Fibroblast of mammary gland (primary cell): ENCODE measurements around the gene TPO.

Experiments
- DNase-seq: peaks from one replicate; pipeline ENCODE4 v3.0.0-alpha.2; 2010; ENCODE audit warnings: low read depth
- H3K4me3 ChIP-seq: 2 replicates; pipeline ENCODE4 v1.5.1; 2011; ENCODE audit warnings: low read depth, mild to moderate bottlenecking, low read length, moderate library complexity; ENCODE audit not compliant: control insufficient read depth
- CTCF ChIP-seq: conservative IDR thresholded peaks from 2 replicates; pipeline ENCODE4 v1.5.1; 2011; ENCODE audit warnings: low read depth, low read length, inconsistent platforms; ENCODE audit not compliant: control insufficient read depth, insufficient read depth

Gene TPO

GRCh38 chr2:1437537-1437936, 24.3 kb downstream of the TPO start:
- no peak for DNase-seq
- TF ChIP-seq CTCF = no peak

GRCh38 chr2:1438972-1439371, 25.7 kb downstream of the TPO start:
- H3K4me3 ChIP-seq = no peak overlapping the region
- no peak for DNase-seq
- TF ChIP-seq CTCF = no peak

More at GRCh38 chr2:1437537-1437936, 24.3 kb downstream of the TPO start:
- no peak overlapping the region for H3K4me3 ChIP-seq

GRCh38 chr2:1440581-1440980, 27.3 kb downstream of the TPO start:
- H3K4me3 ChIP-seq = no peak overlapping the region
- TF ChIP-seq CTCF = no peak
- no peak for DNase-seq

- no peak for TF ChIP-seq CTCF
- DNase-seq = no peak
- H3K4me3 ChIP-seq = no peak overlapping the region
These were observed 33.0 kb downstream of the TPO start for GRCh38 chr2:1446301-1446700.

GRCh38 chr2:1448009-1448408, 34.7 kb downstream of the TPO start:
- H3K4me3 ChIP-seq = no peak overlapping the region
- no peak for DNase-seq
- TF ChIP-seq CTCF = no peak

GRCh38 chr2:1450915-1451314, 37.7 kb downstream of the TPO start:
- TF ChIP-seq CTCF = no peak
- H3K4me3 ChIP-seq = no peak overlapping the region
- DNase-seq = no peak

GRCh38 chr2:1451422-1451821, 38.2 kb downstream of the TPO start:
- no peak for DNase-seq
- TF ChIP-seq CTCF = no peak
- no peak overlapping the region for H3K4me3 ChIP-seq
